HEK293T (cell line): Measurements from ENCODE around the gene HES3.

Source experiments
- FOXA1 ChIP-seq: fragments of 450-650 bp; IDR thresholded peaks from 2 replicates; pipeline ENCODE4 v1.6.1; 2016; ENCODE audit warnings: mild to moderate bottlenecking
- FOXM1 ChIP-seq: fragments of 450-650 bp; IDR thresholded peaks from 2 replicates; pipeline ENCODE4 v1.6.1; 2017; ENCODE audit warnings: mild to moderate bottlenecking, borderline replicate concordance
- HDGF ChIP-seq: fragments of 450-650 bp; IDR thresholded peaks from 2 replicates; pipeline ENCODE4 v1.6.1; 2017; ENCODE audit warnings: antibody characterized with exemption, borderline replicate concordance
- SP1 ChIP-seq: fragments of 450-650 bp; IDR thresholded peaks from 2 replicates; pipeline ENCODE4 v1.6.1; 2017
- TARDBP ChIP-seq: fragments of 450-650 bp; IDR thresholded peaks from 2 replicates; pipeline ENCODE4 v1.6.1; 2016

- TF ChIP-seq SP1 (no peak), FOXA1 (no peak), TARDBP (no peak), HDGF (no peak), FOXM1 (no peak)
Observed at GRCh38 chr1:6223617-6224016, 20.4 kb upstream of the HES3 start.
